PC-3 (cell line): Measurements from ENCODE around the gene TERC.

ENCODE experiments used
- EZH2 ChIP-seq: fragments of 300-600 bp; sonication (generic); IDR thresholded peaks from one replicate; pipeline ENCODE4 v1.6.1; 2017; ENCODE audit warnings: antibody characterized with exemption, mild to moderate bottlenecking, low read length; ENCODE audit not compliant: unreplicated experiment
- EZH2phosphoT487 ChIP-seq: fragments of 300-600 bp; sonication (generic); IDR thresholded peaks from 2 replicates; pipeline ENCODE4 v1.6.1; 2018; ENCODE audit warnings: mild to moderate bottlenecking, antibody characterized with exemption, low read length, borderline replicate concordance
- TF ChIP-seq, protein P1 (sequence below): fragments of 300-600 bp; sonication (generic); conservative IDR thresholded peaks from 2 replicates; pipeline ENCODE4 v1.5.1; 2017; ENCODE audit warnings: antibody characterized with exemption, low read depth, mild to moderate bottlenecking, low read length

DNA sequence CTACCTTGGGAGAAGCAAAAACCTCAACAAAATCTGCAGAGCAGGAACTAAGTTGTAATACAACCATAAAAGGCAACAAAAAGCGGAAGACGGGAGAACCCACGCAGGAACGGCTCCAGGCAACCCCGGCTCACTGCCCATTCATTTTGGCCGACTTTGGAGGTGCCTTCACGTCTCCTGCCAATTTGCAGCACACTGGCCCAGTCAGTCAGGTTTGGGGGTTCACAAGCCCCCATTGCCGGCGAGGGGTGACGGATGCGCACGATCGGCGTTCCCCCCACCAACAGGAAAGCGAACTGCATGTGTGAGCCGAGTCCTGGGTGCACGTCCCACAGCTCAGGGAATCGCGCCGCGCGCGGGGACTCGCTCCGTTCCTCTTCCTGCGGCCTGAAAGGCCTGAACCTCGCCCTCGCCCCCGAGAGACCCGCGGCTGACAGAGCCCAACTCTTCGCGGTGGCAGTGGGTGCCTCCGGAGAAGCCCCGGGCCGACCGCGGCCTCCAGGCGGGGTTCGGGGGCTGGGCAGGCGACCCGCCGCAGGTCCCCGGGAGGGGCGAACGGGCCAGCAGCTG, 463 bp downstream of the TERC start:
- TF ChIP-seq, protein P1, sequence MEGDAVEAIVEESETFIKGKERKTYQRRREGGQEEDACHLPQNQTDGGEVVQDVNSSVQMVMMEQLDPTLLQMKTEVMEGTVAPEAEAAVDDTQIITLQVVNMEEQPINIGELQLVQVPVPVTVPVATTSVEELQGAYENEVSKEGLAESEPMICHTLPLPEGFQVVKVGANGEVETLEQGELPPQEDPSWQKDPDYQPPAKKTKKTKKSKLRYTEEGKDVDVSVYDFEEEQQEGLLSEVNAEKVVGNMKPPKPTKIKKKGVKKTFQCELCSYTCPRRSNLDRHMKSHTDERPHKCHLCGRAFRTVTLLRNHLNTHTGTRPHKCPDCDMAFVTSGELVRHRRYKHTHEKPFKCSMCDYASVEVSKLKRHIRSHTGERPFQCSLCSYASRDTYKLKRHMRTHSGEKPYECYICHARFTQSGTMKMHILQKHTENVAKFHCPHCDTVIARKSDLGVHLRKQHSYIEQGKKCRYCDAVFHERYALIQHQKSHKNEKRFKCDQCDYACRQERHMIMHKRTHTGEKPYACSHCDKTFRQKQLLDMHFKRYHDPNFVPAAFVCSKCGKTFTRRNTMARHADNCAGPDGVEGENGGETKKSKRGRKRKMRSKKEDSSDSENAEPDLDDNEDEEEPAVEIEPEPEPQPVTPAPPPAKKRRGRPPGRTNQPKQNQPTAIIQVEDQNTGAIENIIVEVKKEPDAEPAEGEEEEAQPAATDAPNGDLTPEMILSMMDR, result no peak
- TF ChIP-seq EZH2 (no peak), EZH2phosphoT487 (no peak)
